Esophagus muscularis mucosa (tissue), 4 donors: ENCODE measurements around the gene DHRS4. TPM values are rescaled to one million over a fixed set of nuclear protein-coding genes. Genes with fewer than 3 reads are reported as not detected.
"Not testable (repeated sequence)": the region's sequence is repeated elsewhere in the genome, so short reads cannot be mapped to it uniquely, and the experiment has no call there.

Experiments used
- DNase-seq: peaks from one replicate; pipeline ENCODE4 v3.0.0-alpha.2; 2017; ENCODE audit errors: extremely low spot score
- H3K27ac ChIP-seq, 4 donors: fragments of 200-600 bp; sonication (generic); replicated peaks in 1 of 4; 1 replicate in 3 of 4; 2 replicates in 1 of 4; pipeline ENCODE4 v1.5.1; 2016 to 2019; ENCODE audit warnings: mild to moderate bottlenecking in 1 of 4
- H3K27me3 ChIP-seq, 4 donors: fragments of 200-600 bp; sonication (generic); one replicate each; pipeline versions ENCODE4 v1.5.1 to v1.6.0; 2016 to 2019
- H3K36me3 ChIP-seq, 4 donors: fragments of 200-600 bp; sonication (generic); one replicate each; pipeline ENCODE4 v1.5.1; 2016 to 2019
- H3K4me1 ChIP-seq, 4 donors: fragments of 200-600 bp; sonication (generic); one replicate each; pipeline ENCODE4 v1.5.1; 2016 to 2019
- H3K4me3 ChIP-seq, 4 donors: fragments of 200-600 bp; sonication (generic); 1 replicate in 2 of 4; 2 replicates in 2 of 4; pipeline ENCODE4 v1.5.1; 2016 to 2019; ENCODE audit warnings: mild to moderate bottlenecking in 4 of 4, moderate library complexity in 1 of 4
- H3K9me3 ChIP-seq, 4 donors: fragments of 200-600 bp; sonication (generic); 1 replicate in 3 of 4; 2 replicates in 1 of 4; pipeline ENCODE4 v1.5.1; 2016 to 2019
- POLR2A ChIP-seq: fragments of 450-650 bp; IDR thresholded peaks from one replicate; pipeline ENCODE4 v1.6.1; 2017; ENCODE audit warnings: antibody characterized with exemption, moderate library complexity, mild to moderate bottlenecking, low read depth
- POLR2AphosphoS5 ChIP-seq, 2 donors: sonication (generic); formaldehyde crosslinking; IDR thresholded peaks; one replicate each; pipeline ENCODE4 v1.6.1; 2017; ENCODE audit warnings: antibody characterized with exemption in 2 of 2
- WGBS: methylation state at CpG from one replicate; pipeline ENCODE4 v1.1.5; 2018; 5-methylcytosine and 5-hydroxymethylcytosine counted together
- intact Hi-C: fragments of 100-400 bp; cut with DNase I; formaldehyde crosslinking; loops from one replicate; pipeline ENCODE4 v1.15.1; 2023
- total RNA-seq, 4 donors: library from RNA; depleted of rRNA; stranded (reverse); fragments of >200 nt; gene quantifications; one replicate each; pipeline versions ENCODE4 v1.1.0 to v1.2.1, GENCODE V29; 2016

The DHRS4 gene
- total RNA-seq, 4 donors from 2014 or later, result 37.1 to 54.4 (median 46.3) TPM

- Histone ChIP-seq H3K27ac (peak overlapping the region in 2 of 4 donors; percentile 52 to 66), H3K9me3 (no peaks in the 10 kb centered on the region), H3K27me3 (no peaks in the 10 kb centered on the region), H3K4me3 (no peak overlapping the region), H3K36me3 (peaks cover 0 to 5% (median 0%) of the 10 kb centered on the region in 4 donors), H3K4me1 (peaks cover 6 to 24% (median 9%) of the 10 kb centered on the region in 4 donors)
- DNase-seq, result no peak
- WGBS, result 77% methylated on average over 4 of the region's 4 CpGs
- TF ChIP-seq POLR2A (no peak), POLR2AphosphoS5 (IDR thresholded peaks at IDR 0.05) (peak in 1 of 2 donors; percentile 15)
- intact Hi-C loops, result no loop called here
Observed at GRCh38 chr14:23984891-23985602, 31.5 kb downstream of the DHRS4 start.

- H3K4me3 ChIP-seq, result peak overlapping the region; percentile 25 to 62 (median 44)
- H3K9me3 ChIP-seq, DNase-seq, intact Hi-C loops, H3K36me3 ChIP-seq, H3K27me3 ChIP-seq: not testable (repeated sequence)
- peaks cover 6 to 27% (median 9%) of the 10 kb centered on the region in 4 donors for H3K4me1 ChIP-seq
- peak overlapping the region; percentile 15 to 75 (median 58) for H3K27ac ChIP-seq
- 76% methylated on average over 5 of the region's 6 CpGs for WGBS
Observed at GRCh38 chr14:23988223-23988606, 34.6 kb downstream of the DHRS4 start.

GRCh38 chr14:23988607-23989363, 35.2 kb downstream of the DHRS4 start, which contains the start of gene DHRS4L2:
Gene DHRS4L2, plus strand, starts transcription at chr14:23988929. Its CDS starts 19 bp downstream, at chr14:23988948.
- intact Hi-C loops, result not testable (repeated sequence)

GRCh38 chr14:23989734-23990445, 36.3 kb downstream of the DHRS4 start:
- peak overlapping the region in 1 of 4 donors; percentile 75 for H3K27ac ChIP-seq
- H3K9me3 ChIP-seq, H3K27me3 ChIP-seq, intact Hi-C loops, H3K4me3 ChIP-seq, DNase-seq, H3K36me3 ChIP-seq: not testable (repeated sequence)
- 87% methylated on average over 21 of the region's 21 CpGs for WGBS
- peaks cover 6 to 27% (median 9%) of the 10 kb centered on the region in 4 donors for H3K4me1 ChIP-seq

More at GRCh38 chr14:23988607-23989363, 35.2 kb downstream of the DHRS4 start, which contains the start of gene DHRS4L2:
- Histone ChIP-seq H3K4me3 (peak within 1 kb of the TSS; percentile 25 to 62 (median 44)), H3K27ac (peak within 1 kb of the TSS; percentile 42 to 75 (median 60)), H3K4me1 (peaks cover 6 to 27% (median 9%) of the 10 kb centered on the region in 4 donors)
- not testable (repeated sequence) for H3K9me3 ChIP-seq, H3K36me3 ChIP-seq, H3K27me3 ChIP-seq
- 33% methylated on average over 13 of the region's 40 CpGs for WGBS
- TF ChIP-seq POLR2AphosphoS5 (IDR thresholded peaks at IDR 0.05), result peak; percentile 27 to 70
- peak; percentile 16 for TF ChIP-seq POLR2A
- peak; percentile 92 for DNase-seq

GRCh38 chr14:23990961-23991360, 37.4 kb downstream of the DHRS4 start:
- 81% methylated on average over 1 of the region's 1 CpG for whole genome bisulfite sequencing
- H3K4me3 ChIP-seq, intact Hi-C loops, H3K27ac ChIP-seq, H3K36me3 ChIP-seq, DNase-seq, H3K9me3 ChIP-seq, H3K27me3 ChIP-seq: not testable (repeated sequence)
- H3K4me1 ChIP-seq, result peaks cover 6 to 27% (median 9%) of the 10 kb centered on the region in 4 donors

- intact Hi-C loops, H3K27me3 ChIP-seq, H3K9me3 ChIP-seq, H3K36me3 ChIP-seq, H3K4me3 ChIP-seq, DNase-seq, H3K27ac ChIP-seq: not testable (repeated sequence)
- 75% methylated on average over 3 of the region's 3 CpGs for WGBS
- H3K4me1 ChIP-seq, result peaks cover 0 to 23% (median 9%) of the 10 kb centered on the region in 4 donors
Observed at GRCh38 chr14:23993042-23993441, 39.5 kb downstream of the DHRS4 start.

GRCh38 chr14:23996009-23996408, 42.4 kb downstream of the DHRS4 start:
- H3K9me3 ChIP-seq, H3K27me3 ChIP-seq, H3K4me3 ChIP-seq, H3K27ac ChIP-seq, intact Hi-C loops, H3K4me1 ChIP-seq, H3K36me3 ChIP-seq, DNase-seq: not testable (repeated sequence)

- intact Hi-C loops, H3K36me3 ChIP-seq, H3K4me3 ChIP-seq, H3K27ac ChIP-seq, DNase-seq, H3K27me3 ChIP-seq, H3K4me1 ChIP-seq, H3K9me3 ChIP-seq: not testable (repeated sequence)
- WGBS, result 100% methylated on average over 1 of the region's 2 CpGs
Observed at GRCh38 chr14:23996825-23997224, 43.3 kb downstream of the DHRS4 start.

GRCh38 chr14:23999640-24000039, 46.1 kb downstream of the DHRS4 start:
- H3K27me3 ChIP-seq, intact Hi-C loops, H3K36me3 ChIP-seq, H3K4me3 ChIP-seq, H3K4me1 ChIP-seq, DNase-seq, H3K9me3 ChIP-seq, H3K27ac ChIP-seq: not testable (repeated sequence)
- 93% methylated on average over 2 of the region's 5 CpGs for WGBS

GRCh38 chr14:24001078-24001477, 47.5 kb downstream of the DHRS4 start:
- H3K36me3 ChIP-seq, H3K27ac ChIP-seq, intact Hi-C loops, H3K4me3 ChIP-seq, H3K9me3 ChIP-seq, DNase-seq, H3K27me3 ChIP-seq, H3K4me1 ChIP-seq: not testable (repeated sequence)

- H3K4me3 ChIP-seq, H3K9me3 ChIP-seq, H3K36me3 ChIP-seq, H3K27me3 ChIP-seq, intact Hi-C loops, H3K27ac ChIP-seq, H3K4me1 ChIP-seq, DNase-seq: not testable (repeated sequence)
- no CpG with 5 or more reads among the region's 2 CpGs for WGBS
Observed at GRCh38 chr14:24001679-24002078, 48.1 kb downstream of the DHRS4 start.

- DNase-seq, H3K9me3 ChIP-seq, H3K36me3 ChIP-seq, intact Hi-C loops, H3K4me1 ChIP-seq, H3K27me3 ChIP-seq: not testable (repeated sequence)
- peak overlapping the region; percentile 43 to 57 (median 50) for H3K4me3 ChIP-seq
- H3K27ac ChIP-seq, result peak overlapping the region in 3 of 4 donors; percentile 63 to 72 (median 72)
- no CpG with 5 or more reads among the region's 15 CpGs for whole genome bisulfite sequencing
Observed at GRCh38 chr14:24006471-24006816, 52.9 kb downstream of the DHRS4 start.
